ENCODE results near the gene ADCY3. TPM values are rescaled to one million over a fixed set of nuclear protein-coding genes. Genes with fewer than 3 reads are reported as not detected.

Gene ADCY3
- total RNA-seq, 1 experiment from 2014 or later = 39.5 TPM

DNA sequence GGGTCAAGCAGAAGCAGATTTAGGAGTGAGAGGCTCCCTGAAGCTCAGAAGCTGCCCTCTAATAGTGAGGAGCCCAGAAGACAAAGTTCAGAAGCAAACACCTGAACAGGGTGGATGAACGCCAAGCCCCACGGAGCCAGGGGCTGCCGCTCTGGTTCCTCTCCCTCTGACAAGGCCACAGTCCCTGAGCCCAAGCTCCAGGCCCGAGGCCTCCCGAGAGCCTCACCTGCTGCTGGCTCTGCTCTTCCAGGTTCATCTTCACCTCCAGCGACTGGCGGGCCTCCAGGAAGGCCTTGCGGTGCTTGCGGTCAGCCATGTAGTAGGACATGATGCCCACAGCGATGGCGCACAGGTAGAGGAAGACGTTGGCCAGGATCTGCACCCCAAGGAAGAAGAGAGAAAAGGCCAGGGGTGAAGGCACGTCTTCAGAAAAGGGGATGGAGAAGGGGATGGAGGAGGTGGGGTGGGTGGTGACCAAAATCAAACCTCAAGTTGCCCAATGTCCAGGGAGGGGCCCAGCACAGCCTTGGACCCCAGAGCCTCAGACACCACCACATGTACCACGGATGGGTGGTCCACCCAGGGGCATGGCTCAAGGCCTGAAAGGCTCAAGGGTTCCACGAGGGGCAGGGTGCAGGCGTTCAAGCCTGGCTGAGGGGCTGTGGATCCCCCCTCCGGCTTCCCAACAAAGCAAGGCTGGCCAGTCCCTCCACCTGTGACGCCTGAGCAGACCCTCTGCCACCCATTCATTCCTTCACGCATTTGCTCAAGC lies 47.5 kb downstream of the ADCY3 start:
- H4K5ac ChIP-seq (ENCODE audit: insufficient read length, low read depth, low read length) = no peak overlapping the region
- H4K91ac ChIP-seq (ENCODE audit: insufficient read length, low read depth, low read length) = peak overlapping the region; percentile 38
- no peak overlapping the region for H2BK5ac ChIP-seq (ENCODE audit: insufficient read length, low read length)
- TF ChIP-seq, protein P1, sequence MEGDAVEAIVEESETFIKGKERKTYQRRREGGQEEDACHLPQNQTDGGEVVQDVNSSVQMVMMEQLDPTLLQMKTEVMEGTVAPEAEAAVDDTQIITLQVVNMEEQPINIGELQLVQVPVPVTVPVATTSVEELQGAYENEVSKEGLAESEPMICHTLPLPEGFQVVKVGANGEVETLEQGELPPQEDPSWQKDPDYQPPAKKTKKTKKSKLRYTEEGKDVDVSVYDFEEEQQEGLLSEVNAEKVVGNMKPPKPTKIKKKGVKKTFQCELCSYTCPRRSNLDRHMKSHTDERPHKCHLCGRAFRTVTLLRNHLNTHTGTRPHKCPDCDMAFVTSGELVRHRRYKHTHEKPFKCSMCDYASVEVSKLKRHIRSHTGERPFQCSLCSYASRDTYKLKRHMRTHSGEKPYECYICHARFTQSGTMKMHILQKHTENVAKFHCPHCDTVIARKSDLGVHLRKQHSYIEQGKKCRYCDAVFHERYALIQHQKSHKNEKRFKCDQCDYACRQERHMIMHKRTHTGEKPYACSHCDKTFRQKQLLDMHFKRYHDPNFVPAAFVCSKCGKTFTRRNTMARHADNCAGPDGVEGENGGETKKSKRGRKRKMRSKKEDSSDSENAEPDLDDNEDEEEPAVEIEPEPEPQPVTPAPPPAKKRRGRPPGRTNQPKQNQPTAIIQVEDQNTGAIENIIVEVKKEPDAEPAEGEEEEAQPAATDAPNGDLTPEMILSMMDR (conservative IDR thresholded peaks at IDR 0.05) = no peak
- Mint-ChIP-seq H3K4me3 (no peak overlapping the region), H3K4me1 (peaks cover 15 to 18% of the 10 kb centered on the region in 2 experiments), H3K36me3 (ENCODE audit: insufficient read depth in 1 of 3, low read depth in 3 of 3) (peaks cover 8 to 12% (median 10%) of the 10 kb centered on the region in 3 experiments), H3K27ac (peak overlapping the region; percentile 65 to 87 (median 78); a peak in 3 of 7 replicates), H3K9me3 (no peaks in the 10 kb centered on the region), H3K27me3 (ENCODE audit: low read depth) (no peaks in the 10 kb centered on the region)
- no peak overlapping the region; the same call in 1 of the 2 replicates for H3K14ac ChIP-seq (ENCODE audit: insufficient read depth, low read length)
- no peak overlapping the region for H2BK15ac ChIP-seq (ENCODE audit: low read depth, low read length)
- H2BK12ac ChIP-seq (ENCODE audit: insufficient read length, low read depth, low read length) = no peak overlapping the region
- no peak overlapping the region for H2AFZ ChIP-seq (ENCODE audit: low read length)
- H3K23ac ChIP-seq (ENCODE audit: insufficient read length, low read depth, low read length) = no peak overlapping the region
- H2AK5ac ChIP-seq (ENCODE audit: insufficient read length, low read length) = no peak overlapping the region
- no peak overlapping the region for H3K27ac ChIP-seq (ENCODE audit: insufficient read length, low read depth, low read length)
- no peaks in the 10 kb centered on the region for H3K23me2 ChIP-seq (ENCODE audit: insufficient read length, low read depth, low read length, poor library complexity, severe bottlenecking)
- no peak overlapping the region for H3T11ph ChIP-seq (ENCODE audit: low read length)
- no peak overlapping the region for H4K8ac ChIP-seq (replicated peaks; ENCODE audit: insufficient read length, low read depth, low read length)
- no peak overlapping the region for H3K56ac ChIP-seq (ENCODE audit: insufficient read length, low read depth, low read length)
- no peak overlapping the region for H3K4ac ChIP-seq (ENCODE audit: low read depth, low read length)
- no peaks in the 10 kb centered on the region for H4K20me1 ChIP-seq (ENCODE audit: control insufficient read depth, insufficient read depth, insufficient read length)
- H3K79me1 ChIP-seq (ENCODE audit: insufficient read depth, low read depth, low read length, poor library complexity, severe bottlenecking) = no peaks in the 10 kb centered on the region
- DNase-seq = no peak
- no peaks in the 10 kb centered on the region for H3K27me3 ChIP-seq (ENCODE audit: insufficient read depth, low read length)
- H3K4me1 ChIP-seq (ENCODE audit: insufficient read depth, low read length) = peaks cover 5% of the 10 kb centered on the region; the same call in 1 of the 2 replicates
- no peak overlapping the region for H3K18ac ChIP-seq (ENCODE audit: insufficient read length, low read depth, low read length)
- WGBS (ENCODE audit: extremely low coverage, insufficient read length, low lambda C conversion rate) = no CpG with 5 or more reads among the region's 19 CpGs
- H3K4me2 ChIP-seq (ENCODE audit: insufficient read depth, insufficient read length, low read length) = no peak overlapping the region
- H3K9me3 ChIP-seq (ENCODE audit: control insufficient read depth, low read depth, low read length) = no peaks in the 10 kb centered on the region
- no peak overlapping the region for H2BK20ac ChIP-seq (ENCODE audit: low read depth, low read length, poor library complexity, severe bottlenecking)
- no peaks in the 10 kb centered on the region for H3K79me2 ChIP-seq (ENCODE audit: insufficient read depth, low read length)
- H3K9ac ChIP-seq (ENCODE audit: extremely low read depth, insufficient read length, low read length) = no peak overlapping the region
- no peak overlapping the region for H2BK120ac ChIP-seq (ENCODE audit: low read depth, low read length, poor library complexity, severe bottlenecking)

Measured in H9 (cell line).